IMR-90 (cell line): ENCODE results near the gene NDUFS3. TPM values are rescaled to one million over a fixed set of nuclear protein-coding genes. Genes with fewer than 3 reads are reported as not detected.

Source experiments
- ATAC-seq: fragments of 200-7000 bp; cut with Tn5 transposase; 2 replicates; pipeline ENCODE4 v1.9.1; 2020; ENCODE audit warnings: low read depth, mild to moderate bottlenecking, moderate library complexity
- BruUV-seq: library from RNA; stranded (reverse); fragments of 400-500 nt; replicated peaks from 2 replicates; lab custom pipeline; 2021; lab: Mats Ljungman, UMichigan
- CTCF ChIA-PET: fragments of 300-600 bp; formaldehyde crosslinking; extraction: SDS; loops from one replicate; lab custom pipeline; 2021; ENCODE audit warnings: antibody characterized with exemption; lab: Yijun Ruan, JAX
- POLR2A ChIA-PET: fragments of 300-600 bp; sonication (Branson Sonifier 250); formaldehyde crosslinking; loops from one replicate; lab custom pipeline; 2022; ENCODE audit warnings: antibody characterized with exemption; ENCODE audit not compliant: unreplicated experiment; lab: Charles Lee
- DNase-seq: peaks from one replicate; pipeline ENCODE4 v3.0.0; 2013
- H2AFZ ChIP-seq: replicated peaks from 2 replicates; pipeline ENCODE3; 2013; ENCODE audit warnings: low read length, mild to moderate bottlenecking; ENCODE audit not compliant: poor library complexity
- H2AK5ac ChIP-seq: 2 replicates; pipeline ENCODE4 v1.6.1; 2013; ENCODE audit warnings: low read depth, low read length, inconsistent platforms
- H2AK9ac ChIP-seq: replicated peaks from 2 replicates; pipeline ENCODE3; 2013; ENCODE audit warnings: mild to moderate bottlenecking, low read depth, low read length, moderate library complexity; ENCODE audit not compliant: poor library complexity
- H2BK120ac ChIP-seq: 2 replicates; pipeline ENCODE4 v1.6.1; 2013; ENCODE audit warnings: low read depth, low read length, inconsistent platforms
- H2BK15ac ChIP-seq: 3 replicates; pipeline ENCODE4 v1.6.1; 2013; ENCODE audit warnings: low read depth, low read length, inconsistent platforms
- H2BK20ac ChIP-seq: 2 replicates; pipeline ENCODE4 v1.6.1; 2013; ENCODE audit warnings: low read depth, mild to moderate bottlenecking, inconsistent platforms, low read length, moderate library complexity
- H2BK5ac ChIP-seq: 2 replicates; pipeline ENCODE4 v1.6.1; 2013; ENCODE audit warnings: mild to moderate bottlenecking, low read depth, low read length, inconsistent platforms; ENCODE audit not compliant: poor library complexity, severe bottlenecking
- H3K14ac ChIP-seq: replicated peaks from 2 replicates; pipeline ENCODE4 v1.6.1; 2013; ENCODE audit warnings: low read depth, low read length, inconsistent platforms
- H3K18ac ChIP-seq: 2 replicates; pipeline ENCODE4 v1.6.1; 2013; ENCODE audit warnings: low read depth, low read length, control low read depth
- H3K23ac ChIP-seq: 2 replicates; pipeline ENCODE4 v1.6.1; 2013; ENCODE audit warnings: low read depth, low read length, inconsistent platforms
- H3K27ac ChIP-seq: 2 replicates; pipeline ENCODE4 v1.5.1; 2013; ENCODE audit warnings: mild to moderate bottlenecking, control low read depth, low read length; ENCODE audit not compliant: insufficient read depth
- H3K27me3 ChIP-seq: 2 replicates; pipeline ENCODE4 v1.6.1; 2013; ENCODE audit warnings: low read length; ENCODE audit not compliant: control insufficient read depth, insufficient read depth
- H3K36me3 ChIP-seq: 2 replicates; pipeline ENCODE4 v1.6.1; 2013; ENCODE audit warnings: low read length, mixed read lengths; ENCODE audit not compliant: control insufficient read depth, insufficient read depth
- H3K4ac ChIP-seq: 2 replicates; pipeline ENCODE4 v1.6.1; 2013; ENCODE audit warnings: low read depth, low read length, inconsistent platforms
- H3K4me1 ChIP-seq: 2 replicates; pipeline ENCODE4 v1.6.1; 2013; ENCODE audit warnings: low read length, mixed read lengths; ENCODE audit not compliant: control insufficient read depth, insufficient read depth
- H3K4me2 ChIP-seq: 2 replicates; pipeline ENCODE4 v1.6.1; 2013; ENCODE audit warnings: low read depth, mild to moderate bottlenecking, control low read depth, low read length, moderate library complexity
- H3K4me3 ChIP-seq: 2 replicates; pipeline ENCODE4 v1.5.1; 2013; ENCODE audit warnings: low read depth, mild to moderate bottlenecking, control low read depth, low read length, moderate library complexity; ENCODE audit not compliant: insufficient read depth
- H3K56ac ChIP-seq: 2 replicates; pipeline ENCODE4 v1.6.1; 2013; ENCODE audit warnings: low read length, inconsistent platforms; ENCODE audit not compliant: insufficient read depth; ENCODE audit errors: extremely low read depth
- H3K79me1 ChIP-seq, 2 experiments: 2 replicates each; pipeline ENCODE4 v1.6.1; 2013; ENCODE audit warnings: low read length in 2 of 2, inconsistent platforms in 1 of 2, low read depth in 1 of 2
- H3K9ac ChIP-seq: 2 replicates; pipeline ENCODE4 v1.6.1; 2013; ENCODE audit warnings: low read depth, low read length, control low read depth
- H3K9me1 ChIP-seq: 2 replicates; pipeline ENCODE4 v1.6.1; 2013; ENCODE audit warnings: low read length, inconsistent platforms; ENCODE audit not compliant: insufficient read depth
- H3K9me3 ChIP-seq: 2 replicates; pipeline ENCODE4 v1.6.1; 2013; ENCODE audit warnings: low read length; ENCODE audit not compliant: control insufficient read depth, insufficient read depth
- H4K20me1 ChIP-seq: 2 replicates; pipeline ENCODE4 v1.6.1; 2013; ENCODE audit warnings: low read length, inconsistent platforms; ENCODE audit not compliant: insufficient read depth
- H4K5ac ChIP-seq: 2 replicates; pipeline ENCODE4 v1.6.1; 2013; ENCODE audit warnings: mild to moderate bottlenecking, low read depth, low read length, control low read depth
- H4K8ac ChIP-seq, 2 experiments: 2 replicates each; pipeline ENCODE4 v1.6.1; 2013; ENCODE audit warnings: low read depth in 2 of 2, low read length in 2 of 2, control low read depth in 1 of 2, inconsistent platforms in 1 of 2
- H4K91ac ChIP-seq: 2 replicates; pipeline ENCODE4 v1.6.1; 2013; ENCODE audit warnings: low read depth, low read length, inconsistent platforms; ENCODE audit not compliant: insufficient read depth
- CEBPB ChIP-seq: IDR thresholded peaks from 2 replicates; pipeline ENCODE4 v1.6.1; 2012; ENCODE audit warnings: low read depth, low read length, improper control_type of control experiment
- MXI1 ChIP-seq: IDR thresholded peaks from 2 replicates; pipeline ENCODE4 v1.6.1; 2012; ENCODE audit warnings: low read depth, mild to moderate bottlenecking, low read length, moderate library complexity, borderline replicate concordance
- SMC3 ChIP-seq: fragments of 150-350 bp; IDR thresholded peaks from 2 replicates; pipeline ENCODE4 v1.6.1; 2016; ENCODE audit warnings: low read depth, mild to moderate bottlenecking, antibody characterized with exemption, low read length, moderate library complexity
- WGBS, 2 experiments: methylation state at CpG; one replicate each; pipeline versions ENCODE4 v1.1.5 to v1.1.7; 2013; ENCODE audit warnings: missing lambda C conversion rate in 2 of 2; ENCODE audit not compliant: insufficient read length in 1 of 2; ENCODE audit errors: extremely low coverage in 2 of 2; 5-methylcytosine and 5-hydroxymethylcytosine counted together
- dilution Hi-C: fragments of 300-500 bp; cut with HindIII; formaldehyde crosslinking; loops from one replicate; pipeline ENCODE4 v1.14.3; 2018; ENCODE audit warnings: low sequenced_read_pairs; ENCODE audit not compliant: unreplicated experiment
- in situ Hi-C: fragments of 300-500 bp; cut with MboI; formaldehyde crosslinking; loops from 3 replicates; pipeline ENCODE4 v1.14.3; 2019; ENCODE audit warnings: low sequenced_read_pairs, inconsistent platforms, mixed read lengths
- intact Hi-C: fragments of 100-400 bp; cut with micrococcal nuclease; formaldehyde crosslinking; loops from 2 replicates; pipeline ENCODE4 v1.10.0; 2022
- polyA plus RNA-seq, 3 experiments: library from polyadenylated mRNA; depleted of rRNA; stranded (reverse); fragments of >200 nt; gene quantifications; 2 replicates each; pipeline ENCODE4 v1.2.3, GENCODE V29; 2012; ENCODE audit warnings: low replicate concordance in 1 of 3
- total RNA-seq: library from RNA; depleted of rRNA; stranded (reverse); fragments of >200 nt; gene quantifications from 2 replicates; pipeline ENCODE4 v1.2.3, GENCODE V29; 2012
- TF ChIP-seq, protein P1 (sequence below): conservative IDR thresholded peaks from 2 replicates; pipeline ENCODE4 v1.5.1; 2012; ENCODE audit warnings: mild to moderate bottlenecking, low read depth, low read length, improper control_type of control experiment

NDUFS3 gene
- total and polyA plus RNA-seq, 2 of the 4 experiments (the other 2 are of a cell fraction): 77.1 to 108 TPM

DNA sequence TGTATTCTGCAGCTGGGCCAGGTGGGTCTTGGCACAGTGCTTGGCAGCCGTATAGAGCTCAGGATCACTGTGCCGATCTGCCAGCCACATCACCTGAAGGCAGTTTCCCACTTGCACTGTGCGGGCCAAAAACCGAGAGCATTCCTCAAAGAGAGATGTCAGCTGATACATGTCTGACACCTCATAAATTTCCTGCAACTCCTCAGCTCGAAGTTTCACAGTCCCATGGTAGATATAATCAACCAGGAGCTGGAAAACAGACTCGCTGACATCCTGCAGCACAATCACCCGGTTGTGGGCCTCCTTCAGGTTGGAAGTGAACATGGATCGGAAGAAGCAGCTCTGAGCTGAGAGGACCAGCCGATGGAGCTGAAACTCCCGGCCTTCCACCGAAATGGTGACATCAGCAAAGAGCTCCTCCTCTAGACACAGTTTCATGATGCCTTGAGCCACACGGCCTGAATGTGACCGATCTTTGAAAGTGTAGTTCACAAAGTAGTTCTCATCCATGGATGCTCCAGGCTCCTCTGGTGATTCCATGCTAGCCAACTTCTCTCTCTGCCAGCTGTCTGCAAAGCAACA is 1.3 kb upstream of the NDUFS3 start:
- Histone ChIP-seq H2BK20ac (no peak overlapping the region), H3K9ac (peak overlapping the region; percentile 85; the same call in 1 of the 2 replicates), H3K27me3 (no peaks in the 10 kb centered on the region), H3K36me3 (peaks cover 31% of the 10 kb centered on the region), H4K91ac (no peak overlapping the region), H4K5ac (peak overlapping the region; percentile 15), H2AK9ac (peak overlapping the region; percentile 66), H3K56ac (no peak overlapping the region), H3K9me3 (no peaks in the 10 kb centered on the region), H3K9me1 (peaks cover 21% of the 10 kb centered on the region), H4K20me1 (peaks cover 10% of the 10 kb centered on the region; the same call in 1 of the 2 replicates), H3K4me1 (peaks cover 13% of the 10 kb centered on the region), H2AK5ac (peak overlapping the region; percentile 56; the same call in 1 of the 2 replicates), H4K8ac (peak overlapping the region; percentile 70 to 99; a peak in 3 of 4 replicates), H2BK15ac (no peak overlapping the region), H3K4ac (no peak overlapping the region), H3K4me2 (peak overlapping the region; percentile 82), H2AFZ (peak overlapping the region; percentile 5), H3K4me3 (peak overlapping the region; percentile 54; the same call in 1 of the 2 replicates), H3K14ac (no peak overlapping the region), H2BK120ac (no peak overlapping the region), H2BK5ac (no peak overlapping the region), H3K79me1 (peaks cover 35 to 71% of the 10 kb centered on the region in 2 experiments), H3K18ac (no peak overlapping the region), H3K27ac (peak overlapping the region; percentile 20; the same call in 1 of the 2 replicates), H3K23ac (0 out of 2 replicates have a peak overlapping the region, but pooled peaks have one; percentile 39)
- DNase-seq (no peak), ATAC-seq (no peak)
- ChIA-PET CTCF (no interaction called here), POLR2A (no interaction called here)
- BruUV-seq: no TSS peak
- dilution Hi-C loops: no loop called here
- WGBS, 2 experiments: 39% methylated on average over 3 of the region's 13 CpGs; no CpG with 5 or more reads in 1 of the 2 experiments
- intact Hi-C loops: no loop called here
- no peak for TF ChIP-seq CEBPB
- TF ChIP-seq, protein P1, sequence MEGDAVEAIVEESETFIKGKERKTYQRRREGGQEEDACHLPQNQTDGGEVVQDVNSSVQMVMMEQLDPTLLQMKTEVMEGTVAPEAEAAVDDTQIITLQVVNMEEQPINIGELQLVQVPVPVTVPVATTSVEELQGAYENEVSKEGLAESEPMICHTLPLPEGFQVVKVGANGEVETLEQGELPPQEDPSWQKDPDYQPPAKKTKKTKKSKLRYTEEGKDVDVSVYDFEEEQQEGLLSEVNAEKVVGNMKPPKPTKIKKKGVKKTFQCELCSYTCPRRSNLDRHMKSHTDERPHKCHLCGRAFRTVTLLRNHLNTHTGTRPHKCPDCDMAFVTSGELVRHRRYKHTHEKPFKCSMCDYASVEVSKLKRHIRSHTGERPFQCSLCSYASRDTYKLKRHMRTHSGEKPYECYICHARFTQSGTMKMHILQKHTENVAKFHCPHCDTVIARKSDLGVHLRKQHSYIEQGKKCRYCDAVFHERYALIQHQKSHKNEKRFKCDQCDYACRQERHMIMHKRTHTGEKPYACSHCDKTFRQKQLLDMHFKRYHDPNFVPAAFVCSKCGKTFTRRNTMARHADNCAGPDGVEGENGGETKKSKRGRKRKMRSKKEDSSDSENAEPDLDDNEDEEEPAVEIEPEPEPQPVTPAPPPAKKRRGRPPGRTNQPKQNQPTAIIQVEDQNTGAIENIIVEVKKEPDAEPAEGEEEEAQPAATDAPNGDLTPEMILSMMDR: no peak
- TF ChIP-seq MXI1: no peak
- no peak for TF ChIP-seq SMC3
- in situ Hi-C loops: no loop called here
